B cell (primary cell): ENCODE data around the gene SCPEP1. TPM values are rescaled to one million over a fixed set of nuclear protein-coding genes. Genes with fewer than 3 reads are reported as not detected.

Experiments
- ATAC-seq: fragments of 200-7000 bp; cut with Tn5 transposase; one replicate; pipeline ENCODE4 v1.10.0; 2021; ENCODE audit warnings: low read depth, mild to moderate bottlenecking, moderate number of reproducible peaks, moderate library complexity
- CTCF ChIA-PET: fragments of 350-600 bp; sonication (Branson Sonifier 250); formaldehyde crosslinking; loops from one replicate; lab custom pipeline; 2021; ENCODE audit warnings: antibody characterized with exemption, inconsistent platforms; lab: Charles Lee
- POLR2A ChIA-PET: fragments of 350-600 bp; sonication (Branson Sonifier 250); formaldehyde crosslinking; loops from one replicate; lab custom pipeline; 2021; ENCODE audit warnings: antibody characterized with exemption; lab: Charles Lee
- DNase-seq: peaks from one replicate; pipeline ENCODE4 v3.0.0; 2013
- H2AFZ ChIP-seq: 2 replicates; pipeline ENCODE4 v1.6.1; 2012; ENCODE audit warnings: mild to moderate bottlenecking, low read depth, low read length; ENCODE audit not compliant: insufficient read depth, poor library complexity, severe bottlenecking
- H3K27ac ChIP-seq, 2 donors: 1 replicate in 1 of 2; 2 replicates in 1 of 2; pipeline ENCODE4 v1.5.1; 2012 to 2013; ENCODE audit warnings: low read length in 2 of 2, mild to moderate bottlenecking in 2 of 2, moderate library complexity in 1 of 2
- H3K27me3 ChIP-seq, 4 experiments: fragments of 200-600 bp in 1 of 4; sonication (generic) in 1 of 4; replicated peaks in 1 of 4; 1 replicate in 2 of 4; 2 replicates in 2 of 4; pipeline versions ENCODE4 v1.6.1 to v1.7.0; 2013 to 2016; ENCODE audit warnings: low read length in 3 of 4, mild to moderate bottlenecking in 2 of 4, mixed read lengths in 1 of 4, moderate library complexity in 1 of 4; ENCODE audit not compliant: insufficient read depth in 4 of 4, control insufficient read depth in 3 of 4; ENCODE audit errors: control extremely low read depth in 1 of 4
- H3K36me3 ChIP-seq, 2 experiments: replicated peaks in 1 of 2; 1 replicate in 1 of 2; 2 replicates in 1 of 2; pipeline versions ENCODE4 v1.6.1 to v1.7.1; 2013; ENCODE audit warnings: low read length in 1 of 2; ENCODE audit not compliant: insufficient read depth in 2 of 2, control insufficient read depth in 1 of 2; ENCODE audit errors: control extremely low read depth in 1 of 2, extremely low read depth in 1 of 2
- H3K4me1 ChIP-seq, 2 donors: fragments of 200-600 bp in 1 of 2; sonication (generic) in 1 of 2; 1 replicate in 1 of 2; 2 replicates in 1 of 2; pipeline versions ENCODE4 v1.5.1 to v1.6.1; 2013 to 2017; ENCODE audit warnings: low read length in 2 of 2; ENCODE audit not compliant: control insufficient read depth in 2 of 2, insufficient read depth in 2 of 2
- H3K4me2 ChIP-seq: replicated peaks from 2 replicates; pipeline ENCODE3; 2012; ENCODE audit warnings: mild to moderate bottlenecking, low read depth, low read length; ENCODE audit not compliant: poor library complexity, severe bottlenecking
- H3K4me3 ChIP-seq, 5 experiments: fragments of 200-600 bp in 1 of 5; sonication (generic) in 1 of 5; 1 replicate in 3 of 5; 2 replicates in 2 of 5; pipeline versions ENCODE4 v1.5.1 to v1.7.0; 2011 to 2016; ENCODE audit warnings: low read length in 4 of 5, mild to moderate bottlenecking in 4 of 5, low read depth in 2 of 5, control low read depth in 1 of 5, moderate library complexity in 1 of 5; ENCODE audit not compliant: insufficient read depth in 1 of 5; ENCODE audit errors: control extremely low read depth in 1 of 5, extremely low read depth in 1 of 5
- H3K79me2 ChIP-seq: fragments of 200-600 bp; sonication (generic); one replicate; pipeline ENCODE4 v1.6.0; 2016; ENCODE audit warnings: low read length; ENCODE audit not compliant: control insufficient read depth, insufficient read depth
- H3K9ac ChIP-seq: fragments of 200-600 bp; sonication (generic); 2 replicates; pipeline ENCODE4 v1.6.1; 2017; ENCODE audit warnings: mild to moderate bottlenecking, low read length, moderate library complexity
- H3K9me3 ChIP-seq, 3 donors: one replicate each; pipeline versions ENCODE4 v1.6.1 to v1.7.1; 2013; ENCODE audit warnings: low read length in 2 of 3; ENCODE audit not compliant: control insufficient read depth in 2 of 3, insufficient read depth in 1 of 3; ENCODE audit errors: control extremely low read depth in 1 of 3
- H4K20me1 ChIP-seq: 2 replicates; pipeline ENCODE4 v1.6.0; 2012; ENCODE audit warnings: mild to moderate bottlenecking, low read length; ENCODE audit not compliant: insufficient read depth, control insufficient read depth, poor library complexity, severe bottlenecking
- H3K27ac Mint-ChIP-seq: one replicate; pipeline ENCODE4 v1.8.0; 2021; ENCODE audit warnings: mixed read lengths
- H3K27me3 Mint-ChIP-seq: one replicate; pipeline ENCODE4 v1.8.0; 2021; ENCODE audit warnings: mixed read lengths
- H3K4me1 Mint-ChIP-seq: one replicate; pipeline ENCODE4 v1.8.0; 2021; ENCODE audit warnings: mixed read lengths
- H3K4me3 Mint-ChIP-seq: one replicate; pipeline ENCODE4 v1.8.0; 2021; ENCODE audit warnings: mixed read lengths
- H3K9me3 Mint-ChIP-seq: one replicate; pipeline ENCODE4 v1.8.0; 2022; ENCODE audit warnings: mixed read lengths; ENCODE audit not compliant: insufficient read depth
- CTCF ChIP-seq: fragments of 200-600 bp; IDR thresholded peaks from one replicate; pipeline ENCODE4 v1.8.0; 2022; ENCODE audit warnings: antibody characterized with exemption, mild to moderate bottlenecking
- EZH2 ChIP-seq: IDR thresholded peaks from 2 replicates; pipeline ENCODE4 v1.6.1; 2012; ENCODE audit warnings: borderline replicate concordance, low read depth, mild to moderate bottlenecking, moderate library complexity, low read length; ENCODE audit not compliant: insufficient read depth, poor library complexity, severe bottlenecking
- WGBS: methylation state at CpG from one replicate; pipeline ENCODE4 v1.1.5; 2013; ENCODE audit warnings: missing lambda C conversion rate; ENCODE audit not compliant: insufficient coverage; 5-methylcytosine and 5-hydroxymethylcytosine counted together
- intact Hi-C: fragments of 100-400 bp; cut with micrococcal nuclease; formaldehyde crosslinking; loops from one replicate; pipeline ENCODE4 v1.10.0; 2022
- polyA plus RNA-seq: library from polyadenylated mRNA; depleted of rRNA; stranded (reverse); fragments of >200 nt; gene quantifications from 2 replicates; pipeline ENCODE4 v1.2.3, GENCODE V29; 2012
- total RNA-seq, 2 donors: library from RNA; stranded (reverse); fragments of 120-200 nt in 1 of 2; gene quantifications; 1 replicate in 1 of 2; 2 replicates in 1 of 2; pipeline versions ENCODE4 v1.2.3 to v1.2.4, GENCODE V29; 2013 to 2022

Gene SCPEP1
- total and polyA plus RNA-seq, 2 donors (not counting 1 experiment from before 2014, with no cell fraction given): 66.6 to 121 TPM

DNA sequence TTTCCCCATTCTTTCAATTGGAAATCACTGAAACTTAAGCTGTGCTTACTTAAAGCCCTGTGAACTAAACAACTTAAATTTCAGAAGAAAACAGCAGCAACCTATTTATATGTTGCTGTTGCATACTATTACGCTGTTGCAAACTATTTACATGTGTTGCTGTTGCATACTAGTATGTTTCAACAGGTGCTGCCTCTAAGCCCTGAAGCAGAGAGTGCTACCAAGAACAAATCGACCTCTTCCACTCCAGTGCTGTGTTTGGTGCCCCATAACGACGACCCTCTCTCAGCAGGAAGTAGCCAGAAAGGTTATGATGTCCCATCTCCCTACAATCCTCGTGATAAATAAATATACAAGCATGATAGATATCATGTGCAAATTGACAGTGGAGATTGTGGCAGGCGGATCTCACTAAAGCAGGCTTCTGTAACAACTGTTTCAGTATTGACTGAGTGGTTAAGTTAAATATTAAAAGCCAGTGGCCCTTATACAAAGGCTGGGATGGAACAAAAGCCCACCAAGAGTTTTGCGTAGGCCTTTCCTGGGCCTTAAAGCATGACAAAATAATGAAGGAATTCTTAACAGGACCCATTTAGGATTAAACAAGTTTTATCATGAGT is 5.7 kb upstream of the SCPEP1 start:
- Histone ChIP-seq H3K79me2 (no peaks in the 10 kb centered on the region), H3K36me3 (no peaks in the 10 kb centered on the region), H3K4me1 (peaks cover 0 to 4% of the 10 kb centered on the region in 2 donors), H3K9me3 (peaks cover 0 to 4% (median 0%) of the 10 kb centered on the region in 3 donors), H3K27me3 (no peaks in the 10 kb centered on the region), H3K4me3 (no peak overlapping the region), H3K4me2 (no peak overlapping the region), H3K27ac (no peak overlapping the region), H2AFZ (no peak overlapping the region), H3K9ac (no peak overlapping the region), H4K20me1 (no peaks in the 10 kb centered on the region)
- Mint-ChIP-seq H3K4me1 (peaks cover 3% of the 10 kb centered on the region), H3K9me3 (no peaks in the 10 kb centered on the region), H3K27me3 (no peaks in the 10 kb centered on the region), H3K27ac (no peak overlapping the region), H3K4me3 (no peak overlapping the region)
- no peak for TF ChIP-seq EZH2
- no peak for TF ChIP-seq CTCF
- intact Hi-C loops: no loop called here
- ChIA-PET POLR2A (no interaction called here), CTCF (no interaction called here)
- WGBS: 93% methylated on average over 4 of the region's 7 CpGs
- ATAC-seq (no peak), DNase-seq (no peak)

DNA sequence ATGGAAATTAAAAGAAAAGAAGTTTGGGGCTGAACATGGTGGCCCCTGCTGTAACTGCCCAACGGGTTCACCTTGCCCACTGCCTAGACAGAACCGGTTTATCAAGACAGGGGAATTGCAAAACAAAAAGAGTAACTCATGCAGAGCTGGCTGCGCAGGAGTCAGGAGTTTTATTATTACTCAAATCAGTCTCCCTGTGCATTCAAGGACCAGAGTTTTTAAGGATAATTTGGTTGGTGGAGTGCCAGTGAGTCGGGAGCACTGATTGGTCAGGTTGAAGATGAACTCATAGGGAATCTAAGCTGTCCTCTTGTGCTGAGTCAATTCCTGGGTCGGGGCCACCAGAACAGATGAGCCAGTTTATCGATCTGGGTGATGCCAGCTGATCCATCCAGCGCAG is 4.4 kb upstream of the SCPEP1 start:
- CTCF ChIA-PET: no interaction called here
- 98% methylated on average over 6 of the region's 7 CpGs for WGBS
- no peak for DNase-seq
- peaks cover 3 to 9% of the 10 kb centered on the region in 2 donors for H3K4me1 ChIP-seq
- H3K27me3 ChIP-seq: no peaks in the 10 kb centered on the region
- intact Hi-C loops: no loop called here
- no peak overlapping the region for H3K4me3 Mint-ChIP-seq
- no peaks in the 10 kb centered on the region for H4K20me1 ChIP-seq
- no peak for ATAC-seq
- H3K79me2 ChIP-seq: peaks cover 9% of the 10 kb centered on the region
- H3K36me3 ChIP-seq: no peaks in the 10 kb centered on the region
- H3K4me1 Mint-ChIP-seq: peaks cover 11% of the 10 kb centered on the region
- no peak overlapping the region for H3K27ac ChIP-seq
- H3K9ac ChIP-seq: no peak overlapping the region
- H3K27ac Mint-ChIP-seq: no peak overlapping the region
- peaks cover 0 to 4% (median 0%) of the 10 kb centered on the region in 3 donors for H3K9me3 ChIP-seq
- TF ChIP-seq CTCF (no peak), EZH2 (no peak)
- no peak overlapping the region for H3K4me2 ChIP-seq
- POLR2A ChIA-PET: no interaction called here
- H3K4me3 ChIP-seq: no peak overlapping the region
- H3K9me3 Mint-ChIP-seq: no peaks in the 10 kb centered on the region
- H3K27me3 Mint-ChIP-seq: no peaks in the 10 kb centered on the region
- no peak overlapping the region for H2AFZ ChIP-seq
